Eye (tissue), 1 donor: ENCODE measurements around the gene WBP2.
"Not testable (repeated sequence)": the region's sequence is repeated elsewhere in the genome, so short reads cannot be mapped to it uniquely, and the experiment has no call there.

Experiments used
- DNase-seq: peaks from one replicate; pipeline ENCODE4 v3.0.0-alpha.2; 2015

The WBP2 gene

DNA sequence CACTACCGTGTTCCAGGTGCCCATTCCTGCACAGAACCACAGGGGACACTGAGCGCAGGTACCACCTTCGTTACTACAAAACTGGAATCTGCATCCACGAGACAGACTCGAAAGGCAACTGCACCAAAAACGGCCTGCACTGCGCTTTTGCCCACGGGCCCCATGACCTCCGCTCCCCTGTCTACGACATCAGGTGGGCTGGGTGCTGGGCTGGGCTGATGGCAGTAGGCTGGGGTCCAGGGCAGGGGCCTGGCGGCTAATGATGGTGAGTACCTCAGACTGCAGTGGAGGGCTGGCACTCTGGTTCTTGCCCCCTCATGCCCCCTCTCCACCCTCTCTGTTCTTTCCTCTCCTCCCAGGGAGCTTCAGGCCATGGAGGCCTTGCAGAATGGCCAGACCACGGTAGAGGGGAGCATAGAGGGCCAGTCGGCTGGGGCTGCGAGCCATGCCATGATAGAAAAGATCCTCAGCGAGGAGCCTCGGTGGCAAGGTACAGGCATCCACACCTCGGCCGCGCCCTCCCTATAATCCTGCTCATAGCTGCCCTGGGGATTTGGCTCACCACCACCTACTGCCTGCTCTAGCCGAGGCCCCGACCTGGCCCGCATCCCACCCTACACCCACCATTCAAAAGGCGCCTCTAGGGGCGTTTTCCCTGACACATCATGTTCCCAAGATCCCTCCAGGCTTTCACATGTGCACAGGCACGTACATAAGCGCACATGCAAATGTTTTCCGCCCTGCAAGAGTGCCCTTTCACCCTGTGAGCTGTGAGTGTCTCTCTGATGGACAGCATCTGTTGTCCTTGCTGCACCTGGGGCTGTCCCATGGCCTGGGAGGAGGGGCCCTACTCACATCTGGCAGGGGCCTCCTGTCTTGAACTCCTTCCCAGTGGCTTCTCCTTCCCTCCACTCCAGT, 42.8 kb downstream of the WBP2 start:
- DNase-seq = no peak

- no peak for DNase-seq
These were observed 44.0 kb downstream of the WBP2 start for GRCh38 chr17:75811174-75811573.

- not testable (repeated sequence) for DNase-seq
These were observed 44.4 kb downstream of the WBP2 start for GRCh38 chr17:75810756-75811155.

GRCh38 chr17:75810216-75810615, 44.9 kb downstream of the WBP2 start:
- no peak for DNase-seq

DNA sequence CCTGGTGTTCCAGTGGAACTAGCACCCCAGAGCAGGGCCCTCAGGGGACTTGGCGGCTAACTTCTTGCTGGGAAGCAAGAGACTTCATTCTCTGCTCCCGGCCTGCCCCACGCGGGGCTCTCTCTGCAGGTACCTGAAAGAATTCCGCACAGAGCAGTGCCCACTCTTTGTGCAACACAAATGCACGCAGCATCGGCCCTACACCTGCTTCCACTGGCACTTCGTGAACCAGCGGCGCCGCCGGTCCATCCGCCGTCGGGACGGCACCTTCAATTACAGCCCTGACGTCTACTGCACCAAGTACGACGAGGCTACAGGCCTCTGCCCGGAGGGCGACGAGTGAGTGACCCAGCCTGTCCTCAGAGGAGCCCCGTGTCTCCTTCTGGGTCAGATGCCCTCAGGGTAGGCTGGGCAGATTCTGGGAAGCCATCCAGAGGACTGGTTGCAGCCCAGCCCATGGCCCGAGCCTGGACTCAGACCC, 45.5 kb downstream of the WBP2 start:
- no peak for DNase-seq

- peak; percentile 72 for DNase-seq
These were observed 46.1 kb downstream of the WBP2 start for GRCh38 chr17:75808905-75809621.

- no peak for DNase-seq
These were observed 46.6 kb downstream of the WBP2 start for GRCh38 chr17:75808549-75808904.

- DNase-seq = no peak
These were observed 47.3 kb downstream of the WBP2 start for GRCh38 chr17:75807861-75808260.

- no peak for DNase-seq
These were observed 48.2 kb downstream of the WBP2 start for GRCh38 chr17:75806822-75807500.

DNA sequence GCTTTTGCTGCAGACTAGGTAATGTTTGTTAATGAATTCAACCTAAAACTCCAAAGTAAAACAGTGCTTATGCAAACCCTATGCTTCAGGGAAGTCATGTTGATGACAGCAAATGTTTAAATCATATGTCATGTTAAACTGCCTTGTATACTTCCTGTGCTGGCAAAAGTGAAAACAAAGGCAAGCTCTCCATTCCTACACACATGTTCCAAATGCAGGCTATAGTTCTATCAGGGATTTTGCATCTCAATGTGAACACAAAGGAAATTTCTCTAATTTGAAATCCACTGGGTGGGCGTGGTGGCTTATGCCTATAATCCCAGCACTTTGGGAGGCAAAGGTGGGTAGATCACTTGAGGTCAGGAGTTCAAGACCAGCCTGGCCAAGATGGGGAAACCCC, 51.3 kb downstream of the WBP2 start:
- DNase-seq = no peak

GRCh38 chr17:75799402-75799801, 55.7 kb downstream of the WBP2 start:
- no peak for DNase-seq

DNA sequence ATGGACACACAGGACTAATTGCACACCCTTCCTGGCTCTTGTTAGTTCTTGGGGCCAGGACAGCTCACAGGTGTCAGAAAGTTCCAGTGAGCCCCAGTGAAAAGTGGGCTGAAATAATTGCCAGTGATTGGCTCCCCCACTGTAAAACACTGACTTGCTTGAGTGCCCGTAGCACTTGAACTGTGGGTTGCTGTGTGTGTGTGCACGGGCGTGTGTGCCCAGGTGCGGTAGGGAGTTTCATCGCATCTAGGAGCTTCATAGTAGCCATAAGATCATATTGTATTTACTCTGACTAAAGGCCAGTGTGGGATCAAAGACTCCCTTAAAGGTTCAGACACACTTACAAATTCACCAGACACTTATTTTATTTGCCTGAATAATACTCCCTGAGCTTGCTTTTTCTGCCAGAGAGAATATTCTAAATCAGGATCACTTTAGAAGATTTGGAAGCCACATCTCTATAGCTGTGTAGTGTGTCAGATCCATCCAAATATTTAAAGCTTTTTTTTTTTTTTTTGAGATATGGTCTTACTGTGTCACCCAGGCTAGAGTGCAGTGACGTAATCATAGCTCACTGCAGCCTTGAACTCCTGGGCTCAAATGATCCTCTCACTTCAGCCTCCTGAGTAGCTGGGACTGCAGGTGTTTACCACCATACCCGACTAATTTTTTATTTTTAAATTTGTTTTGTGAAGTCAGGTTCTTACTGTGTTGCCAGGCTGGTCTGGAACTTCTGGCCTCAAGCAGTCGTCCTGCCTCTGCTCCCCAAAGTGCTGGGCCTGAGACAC, 59.1 kb downstream of the WBP2 start:
- no peak for DNase-seq
